H1 (cell line): ENCODE results near the gene MBD3L2B. TPM values are rescaled to one million over a fixed set of nuclear protein-coding genes. Genes with fewer than 3 reads are reported as not detected.

ENCODE experiments used
- CBX8 ChIP-seq: fragments of 300-800, 300-1000 bp; sonication (generic); IDR thresholded peaks from 2 replicates; pipeline ENCODE4 v1.7.1; 2016; ENCODE audit warnings: low read depth, low read length, borderline replicate concordance
- CREB1 ChIP-seq: IDR thresholded peaks from 2 replicates; pipeline ENCODE4 v1.6.1; 2012; ENCODE audit warnings: inconsistent platforms
- RAD21 ChIP-seq, 2 experiments: IDR thresholded peaks in 1 of 2; conservative IDR thresholded peaks in 1 of 2; 2 replicates each; pipeline ENCODE4 v1.6.1; 2011; ENCODE audit warnings: low read depth in 2 of 2, low read length in 2 of 2, improper control_type of control experiment in 1 of 2, inconsistent platforms in 1 of 2, mild to moderate bottlenecking in 1 of 2, moderate library complexity in 1 of 2
- SIRT6 ChIP-seq: IDR thresholded peaks from one replicate; pipeline ENCODE4 v1.7.1; 2012; ENCODE audit warnings: low read length, inconsistent platforms
- SP4 ChIP-seq: IDR thresholded peaks from 2 replicates; pipeline ENCODE4 v1.6.1; 2012; ENCODE audit warnings: low read length, inconsistent platforms
- polyA plus RNA-seq, 7 experiments: library from polyadenylated mRNA; depleted of rRNA in 3 of 7; stranded (reverse) in 5 of 7; unstranded in 2 of 7; fragments of >200 nt in 5 of 7; fragments of 200-250 nt in 2 of 7; gene quantifications; 1 replicate in 5 of 7; 2 replicates in 1 of 7; 4 replicates in 1 of 7; pipeline versions ENCODE4 v1.2.1 to v1.2.3, GENCODE V29; 2011 to 2013; ENCODE audit warnings: missing spikeins in 2 of 7, mixed read lengths in 2 of 7
- total RNA-seq: library from RNA; stranded (reverse); fragmentation: NEBNext Ultra II Directional; extraction: Animal tissue kit (Norgen Biotek cat#: 25700); gene quantifications from 2 replicates; pipeline ENCODE4 v1.2.1, GENCODE V29; 2021
- TF ChIP-seq, protein P1 (sequence below): fragments of 300-600 bp; sonication (generic); IDR thresholded peaks from 2 replicates; pipeline ENCODE4 v1.7.1; 2012; ENCODE audit warnings: low read length, moderate library complexity, mild to moderate bottlenecking, inconsistent platforms; ENCODE audit not compliant: insufficient replicate concordance

MBD3L2B gene
- total and polyA plus RNA-seq, 2 of the 8 experiments (the other 6 are each of a cell fraction or from before 2014, with no cell fraction given), result not detected

DNA sequence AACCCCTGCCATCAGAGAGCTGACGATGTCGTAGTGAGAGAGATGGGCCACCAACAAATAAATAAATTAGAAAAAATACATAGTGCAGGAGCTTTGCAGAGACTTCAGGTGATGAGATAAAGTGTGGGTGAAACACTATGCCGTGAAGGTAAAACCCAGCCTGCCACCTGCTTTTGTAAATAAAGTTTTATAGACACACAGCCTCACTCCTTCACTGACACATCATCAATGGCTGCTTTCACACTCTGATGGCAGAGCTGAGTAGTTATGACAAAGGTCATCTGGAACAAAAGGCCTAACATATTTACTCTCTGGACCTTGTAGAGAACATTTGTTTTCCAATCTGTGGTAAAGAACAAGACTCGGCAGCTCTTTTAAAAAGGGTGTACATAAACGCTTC lies 45.0 kb downstream of the MBD3L2B start (continued):
- TF ChIP-seq CREB1 (no peak), SIRT6 (no peak), SP4 (no peak), CBX8 (no peak), RAD21 (IDR thresholded peaks at IDR 0.05 in 1 of 2, conservative IDR thresholded peaks at IDR 0.05 in 1 of 2; ENCODE audit: low read depth in 2 of 2, low read length in 2 of 2) (no peak)
- TF ChIP-seq, protein P1, sequence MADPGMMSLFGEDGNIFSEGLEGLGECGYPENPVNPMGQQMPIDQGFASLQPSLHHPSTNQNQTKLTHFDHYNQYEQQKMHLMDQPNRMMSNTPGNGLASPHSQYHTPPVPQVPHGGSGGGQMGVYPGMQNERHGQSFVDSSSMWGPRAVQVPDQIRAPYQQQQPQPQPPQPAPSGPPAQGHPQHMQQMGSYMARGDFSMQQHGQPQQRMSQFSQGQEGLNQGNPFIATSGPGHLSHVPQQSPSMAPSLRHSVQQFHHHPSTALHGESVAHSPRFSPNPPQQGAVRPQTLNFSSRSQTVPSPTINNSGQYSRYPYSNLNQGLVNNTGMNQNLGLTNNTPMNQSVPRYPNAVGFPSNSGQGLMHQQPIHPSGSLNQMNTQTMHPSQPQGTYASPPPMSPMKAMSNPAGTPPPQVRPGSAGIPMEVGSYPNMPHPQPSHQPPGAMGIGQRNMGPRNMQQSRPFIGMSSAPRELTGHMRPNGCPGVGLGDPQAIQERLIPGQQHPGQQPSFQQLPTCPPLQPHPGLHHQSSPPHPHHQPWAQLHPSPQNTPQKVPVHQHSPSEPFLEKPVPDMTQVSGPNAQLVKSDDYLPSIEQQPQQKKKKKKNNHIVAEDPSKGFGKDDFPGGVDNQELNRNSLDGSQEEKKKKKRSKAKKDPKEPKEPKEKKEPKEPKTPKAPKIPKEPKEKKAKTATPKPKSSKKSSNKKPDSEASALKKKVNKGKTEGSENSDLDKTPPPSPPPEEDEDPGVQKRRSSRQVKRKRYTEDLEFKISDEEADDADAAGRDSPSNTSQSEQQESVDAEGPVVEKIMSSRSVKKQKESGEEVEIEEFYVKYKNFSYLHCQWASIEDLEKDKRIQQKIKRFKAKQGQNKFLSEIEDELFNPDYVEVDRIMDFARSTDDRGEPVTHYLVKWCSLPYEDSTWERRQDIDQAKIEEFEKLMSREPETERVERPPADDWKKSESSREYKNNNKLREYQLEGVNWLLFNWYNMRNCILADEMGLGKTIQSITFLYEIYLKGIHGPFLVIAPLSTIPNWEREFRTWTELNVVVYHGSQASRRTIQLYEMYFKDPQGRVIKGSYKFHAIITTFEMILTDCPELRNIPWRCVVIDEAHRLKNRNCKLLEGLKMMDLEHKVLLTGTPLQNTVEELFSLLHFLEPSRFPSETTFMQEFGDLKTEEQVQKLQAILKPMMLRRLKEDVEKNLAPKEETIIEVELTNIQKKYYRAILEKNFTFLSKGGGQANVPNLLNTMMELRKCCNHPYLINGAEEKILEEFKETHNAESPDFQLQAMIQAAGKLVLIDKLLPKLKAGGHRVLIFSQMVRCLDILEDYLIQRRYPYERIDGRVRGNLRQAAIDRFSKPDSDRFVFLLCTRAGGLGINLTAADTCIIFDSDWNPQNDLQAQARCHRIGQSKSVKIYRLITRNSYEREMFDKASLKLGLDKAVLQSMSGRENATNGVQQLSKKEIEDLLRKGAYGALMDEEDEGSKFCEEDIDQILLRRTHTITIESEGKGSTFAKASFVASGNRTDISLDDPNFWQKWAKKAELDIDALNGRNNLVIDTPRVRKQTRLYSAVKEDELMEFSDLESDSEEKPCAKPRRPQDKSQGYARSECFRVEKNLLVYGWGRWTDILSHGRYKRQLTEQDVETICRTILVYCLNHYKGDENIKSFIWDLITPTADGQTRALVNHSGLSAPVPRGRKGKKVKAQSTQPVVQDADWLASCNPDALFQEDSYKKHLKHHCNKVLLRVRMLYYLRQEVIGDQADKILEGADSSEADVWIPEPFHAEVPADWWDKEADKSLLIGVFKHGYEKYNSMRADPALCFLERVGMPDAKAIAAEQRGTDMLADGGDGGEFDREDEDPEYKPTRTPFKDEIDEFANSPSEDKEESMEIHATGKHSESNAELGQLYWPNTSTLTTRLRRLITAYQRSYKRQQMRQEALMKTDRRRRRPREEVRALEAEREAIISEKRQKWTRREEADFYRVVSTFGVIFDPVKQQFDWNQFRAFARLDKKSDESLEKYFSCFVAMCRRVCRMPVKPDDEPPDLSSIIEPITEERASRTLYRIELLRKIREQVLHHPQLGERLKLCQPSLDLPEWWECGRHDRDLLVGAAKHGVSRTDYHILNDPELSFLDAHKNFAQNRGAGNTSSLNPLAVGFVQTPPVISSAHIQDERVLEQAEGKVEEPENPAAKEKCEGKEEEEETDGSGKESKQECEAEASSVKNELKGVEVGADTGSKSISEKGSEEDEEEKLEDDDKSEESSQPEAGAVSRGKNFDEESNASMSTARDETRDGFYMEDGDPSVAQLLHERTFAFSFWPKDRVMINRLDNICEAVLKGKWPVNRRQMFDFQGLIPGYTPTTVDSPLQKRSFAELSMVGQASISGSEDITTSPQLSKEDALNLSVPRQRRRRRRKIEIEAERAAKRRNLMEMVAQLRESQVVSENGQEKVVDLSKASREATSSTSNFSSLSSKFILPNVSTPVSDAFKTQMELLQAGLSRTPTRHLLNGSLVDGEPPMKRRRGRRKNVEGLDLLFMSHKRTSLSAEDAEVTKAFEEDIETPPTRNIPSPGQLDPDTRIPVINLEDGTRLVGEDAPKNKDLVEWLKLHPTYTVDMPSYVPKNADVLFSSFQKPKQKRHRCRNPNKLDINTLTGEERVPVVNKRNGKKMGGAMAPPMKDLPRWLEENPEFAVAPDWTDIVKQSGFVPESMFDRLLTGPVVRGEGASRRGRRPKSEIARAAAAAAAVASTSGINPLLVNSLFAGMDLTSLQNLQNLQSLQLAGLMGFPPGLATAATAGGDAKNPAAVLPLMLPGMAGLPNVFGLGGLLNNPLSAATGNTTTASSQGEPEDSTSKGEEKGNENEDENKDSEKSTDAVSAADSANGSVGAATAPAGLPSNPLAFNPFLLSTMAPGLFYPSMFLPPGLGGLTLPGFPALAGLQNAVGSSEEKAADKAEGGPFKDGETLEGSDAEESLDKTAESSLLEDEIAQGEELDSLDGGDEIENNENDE, result no peak
